ENCODE results near the gene CREB5.

DNA sequence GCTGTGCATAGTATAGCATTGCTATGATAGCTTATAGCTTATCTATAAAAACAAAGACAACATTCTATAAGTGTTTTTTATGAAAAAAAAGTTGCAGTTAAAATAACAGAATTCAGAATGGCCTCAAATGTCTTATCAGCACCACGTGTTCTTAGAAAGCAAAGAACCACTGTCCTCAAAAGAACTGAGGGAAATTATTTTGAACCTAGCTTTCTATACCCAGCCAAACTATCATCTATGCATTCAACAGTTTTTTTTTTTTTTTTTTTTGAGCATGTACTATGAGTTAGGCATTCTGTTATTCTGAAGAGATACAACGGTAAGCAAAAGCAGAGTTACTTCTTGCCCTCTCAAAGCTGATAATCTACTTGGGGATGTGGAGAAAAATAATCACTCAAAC, 247.8 kb downstream of the CREB5 start:
- TF ChIP-seq, protein P1, sequence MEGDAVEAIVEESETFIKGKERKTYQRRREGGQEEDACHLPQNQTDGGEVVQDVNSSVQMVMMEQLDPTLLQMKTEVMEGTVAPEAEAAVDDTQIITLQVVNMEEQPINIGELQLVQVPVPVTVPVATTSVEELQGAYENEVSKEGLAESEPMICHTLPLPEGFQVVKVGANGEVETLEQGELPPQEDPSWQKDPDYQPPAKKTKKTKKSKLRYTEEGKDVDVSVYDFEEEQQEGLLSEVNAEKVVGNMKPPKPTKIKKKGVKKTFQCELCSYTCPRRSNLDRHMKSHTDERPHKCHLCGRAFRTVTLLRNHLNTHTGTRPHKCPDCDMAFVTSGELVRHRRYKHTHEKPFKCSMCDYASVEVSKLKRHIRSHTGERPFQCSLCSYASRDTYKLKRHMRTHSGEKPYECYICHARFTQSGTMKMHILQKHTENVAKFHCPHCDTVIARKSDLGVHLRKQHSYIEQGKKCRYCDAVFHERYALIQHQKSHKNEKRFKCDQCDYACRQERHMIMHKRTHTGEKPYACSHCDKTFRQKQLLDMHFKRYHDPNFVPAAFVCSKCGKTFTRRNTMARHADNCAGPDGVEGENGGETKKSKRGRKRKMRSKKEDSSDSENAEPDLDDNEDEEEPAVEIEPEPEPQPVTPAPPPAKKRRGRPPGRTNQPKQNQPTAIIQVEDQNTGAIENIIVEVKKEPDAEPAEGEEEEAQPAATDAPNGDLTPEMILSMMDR (IDR thresholded peaks at IDR 0.05), result no peak
- TF ChIP-seq POLR2A (IDR thresholded peaks at IDR 0.05), result no peak
